Spleen (tissue), 7 donors: ENCODE data around the gene SHC2.

Experiments used
- CTCF ChIP-seq, 11 experiments: fragments of 200-600 bp in 7 of 11; fragments of 450-650 bp in 4 of 11; sonication (generic) in 4 of 11; IDR thresholded peaks in 8 of 11; conservative IDR thresholded peaks in 3 of 11; 1 replicate in 7 of 11; 2 replicates in 4 of 11; pipeline versions ENCODE4 v1.4.0 to v1.8.0; 2016 to 2021; ENCODE audit warnings: antibody characterized with exemption in 11 of 11, inconsistent platforms in 4 of 11, mild to moderate bottlenecking in 1 of 11
- POLR2A ChIP-seq, 3 donors: fragments of 450-650 bp; IDR thresholded peaks; one replicate each; pipeline ENCODE4 v1.5.1; 2017; ENCODE audit warnings: antibody characterized with exemption in 3 of 3, mild to moderate bottlenecking in 1 of 3
- donor health status: DM: no; HTN: no; CAD: no; lungs with moderate emphysema.
- donor health status: DM: no; HTN: no; CAD: no.
- donor health status: DM: no; HTN: no; CAD: no.

DNA sequence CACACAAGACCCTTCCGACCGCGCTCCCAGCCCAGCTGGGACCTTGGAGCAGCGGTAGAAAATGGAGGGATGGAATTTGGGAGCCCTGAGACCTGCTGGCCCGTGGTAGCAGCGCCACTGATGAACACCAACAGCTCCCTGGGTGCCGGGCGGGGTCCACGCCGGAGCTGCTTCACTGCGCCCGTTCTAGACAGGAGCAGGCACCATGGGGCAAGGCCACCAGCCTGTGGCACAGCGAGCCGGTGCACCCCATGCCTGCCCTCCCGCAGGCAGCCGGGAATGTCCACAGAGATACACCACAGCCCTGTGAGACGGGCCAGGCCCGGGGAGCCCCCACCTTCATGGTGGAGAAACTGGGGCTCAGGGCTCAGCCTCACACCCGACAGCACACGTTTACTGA, 9.9 kb upstream of the SHC2 start:
- TF ChIP-seq POLR2A (IDR thresholded peaks at IDR 0.05) (no peak), CTCF (IDR thresholded peaks at IDR 0.05 in 8 of 11, conservative IDR thresholded peaks at IDR 0.05 in 3 of 11) (no peak)
